CD4-positive, alpha-beta T cell treated with Interleukin-15 for 4 hours (primary cell): ENCODE results near the gene TOP3A.

Experiments
- DNase-seq: peaks from one replicate; pipeline ENCODE4 v3.0.0-alpha.2; 2020; ENCODE audit warnings: low spot score

TOP3A gene

GRCh38 chr17:18277076-18277475, 37.7 kb downstream of the TOP3A start:
- DNase-seq: no peak

- no peak for DNase-seq
Measured at GRCh38 chr17:18270046-18270931, 44.5 kb downstream of the TOP3A start.

GRCh38 chr17:18267927-18268711, 46.7 kb downstream of the TOP3A start:
- no peak for DNase-seq

- no peak for DNase-seq
Measured at GRCh38 chr17:18267366-18267765, 47.4 kb downstream of the TOP3A start.

GRCh38 chr17:18263885-18264682, 50.7 kb downstream of the TOP3A start:
- DNase-seq: no peak

GRCh38 chr17:18262641-18263040, 52.2 kb downstream of the TOP3A start:
- DNase-seq: no peak

GRCh38 chr17:18262111-18262510, 52.7 kb downstream of the TOP3A start:
- DNase-seq: no peak

GRCh38 chr17:18261659-18262058, 53.1 kb downstream of the TOP3A start:
- DNase-seq: no peak

- peak; percentile 36 for DNase-seq
Measured at GRCh38 chr17:18261146-18261515, 53.7 kb downstream of the TOP3A start.

GRCh38 chr17:18260332-18261145, 54.3 kb downstream of the TOP3A start, which contains the start of gene MIEF2:
Gene MIEF2, plus strand, starts transcription at chr17:18260662. Its CDS starts 2,059 bp downstream, at chr17:18262721.
- DNase-seq: peak; percentile 93

- no peak for DNase-seq
Measured at GRCh38 chr17:18259621-18260331, 55.0 kb downstream of the TOP3A start.

- peak; percentile 45 for DNase-seq
Measured at GRCh38 chr17:18258356-18259038, 56.3 kb downstream of the TOP3A start, which contains the start of gene FLII. Gene FLII, minus strand, starts transcription at chr17:18258738. Its CDS starts 48 bp downstream, at chr17:18258690.

- peak; percentile 47 for DNase-seq
Measured at GRCh38 chr17:18257982-18258355, 56.8 kb downstream of the TOP3A start.

- peak; percentile 18 for DNase-seq
Measured at GRCh38 chr17:18257268-18257981, 57.4 kb downstream of the TOP3A start.

GRCh38 chr17:18256776-18257175, 58.0 kb downstream of the TOP3A start:
- DNase-seq: no peak

GRCh38 chr17:18256351-18256750, 58.4 kb downstream of the TOP3A start:
- no peak for DNase-seq

- DNase-seq: no peak
Measured at GRCh38 chr17:18254888-18255649, 59.7 kb downstream of the TOP3A start.
